Stimulated activated CD8-positive, alpha-beta memory T cell treated with anti-CD3 and anti-CD28 coated beads, Interleukin-4, amount 100 ng/mL, for 48 hours (primary cell): Measurements from ENCODE around the gene MAPRE2.

Experiments
- DNase-seq: peaks from one replicate; pipeline ENCODE4 v3.0.0-alpha.2; 2020

Gene MAPRE2

GRCh38 chr18:35040988-35041814 lies at the start of gene MAPRE2:
MAPRE2 (plus strand) TSS chr18:35041413; CDS start chr18:35041540, 127 bp downstream.
- peak; percentile 100 for DNase-seq

GRCh38 chr18:34991561-34991960 lies 49.7 kb upstream of the MAPRE2 start:
- no peak for DNase-seq

DNA sequence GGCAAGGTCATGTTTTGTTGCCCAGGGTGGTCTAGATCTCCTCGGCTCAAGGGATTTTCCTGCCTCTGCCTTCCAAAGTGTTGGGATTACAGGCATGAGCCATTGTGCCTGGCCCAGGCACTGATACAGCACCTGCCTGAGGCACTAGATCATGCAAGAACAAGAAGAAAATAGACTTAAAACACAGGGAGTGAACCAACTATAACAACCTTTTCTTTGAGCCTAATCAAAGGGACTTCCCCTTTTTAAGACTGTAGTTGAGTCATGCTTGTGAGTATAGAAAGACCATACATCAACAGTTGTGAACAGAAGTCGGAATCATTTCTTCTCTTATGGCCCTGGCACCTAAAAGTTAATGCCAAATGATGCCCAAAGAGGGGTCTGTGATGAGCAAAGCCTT lies 47.9 kb upstream of the MAPRE2 start:
- no peak for DNase-seq

GRCh38 chr18:34995746-34996145 lies 45.5 kb upstream of the MAPRE2 start:
- DNase-seq, result no peak

DNA sequence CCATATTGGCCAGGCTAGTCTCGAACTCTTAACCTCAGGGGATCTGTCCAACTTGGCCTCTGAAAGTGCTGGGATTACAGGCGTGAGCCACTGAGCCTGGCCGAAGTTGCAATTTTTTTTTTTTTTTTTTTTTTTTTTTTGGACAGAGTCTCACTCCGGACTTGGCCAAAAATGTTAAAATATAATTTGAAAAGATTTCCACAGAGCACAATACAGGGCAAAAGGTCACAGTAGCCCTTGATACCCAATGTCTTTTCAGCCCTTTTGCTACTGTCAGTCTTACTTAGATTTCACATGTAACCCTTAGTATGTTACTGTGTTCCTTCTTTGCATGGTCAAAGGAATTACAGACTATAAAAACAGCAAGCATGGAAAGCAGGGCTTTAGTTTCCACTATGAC lies 42.6 kb upstream of the MAPRE2 start:
- no peak for DNase-seq

GRCh38 chr18:34999756-35000289 lies 41.4 kb upstream of the MAPRE2 start:
- DNase-seq, result no peak

DNA sequence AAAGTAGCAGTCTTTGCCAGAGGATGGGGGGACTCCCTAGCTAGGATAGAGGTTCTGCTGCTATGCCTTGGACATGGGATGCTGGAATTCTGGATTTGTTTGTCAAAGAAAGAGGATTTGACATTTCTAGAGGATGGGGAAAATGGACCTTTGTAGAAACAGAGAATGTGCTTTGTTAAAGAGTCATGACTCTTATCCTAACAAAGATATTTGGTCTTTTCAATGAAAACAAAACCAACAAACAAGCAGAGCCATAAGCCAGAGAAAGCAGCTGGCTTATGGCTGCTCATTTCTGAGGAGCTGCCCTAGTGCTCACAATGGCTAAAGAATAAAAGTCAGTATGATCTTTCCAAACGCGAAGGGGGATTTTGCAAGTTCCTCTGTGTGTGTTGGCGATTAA lies 40.8 kb upstream of the MAPRE2 start:
- no peak for DNase-seq

DNA sequence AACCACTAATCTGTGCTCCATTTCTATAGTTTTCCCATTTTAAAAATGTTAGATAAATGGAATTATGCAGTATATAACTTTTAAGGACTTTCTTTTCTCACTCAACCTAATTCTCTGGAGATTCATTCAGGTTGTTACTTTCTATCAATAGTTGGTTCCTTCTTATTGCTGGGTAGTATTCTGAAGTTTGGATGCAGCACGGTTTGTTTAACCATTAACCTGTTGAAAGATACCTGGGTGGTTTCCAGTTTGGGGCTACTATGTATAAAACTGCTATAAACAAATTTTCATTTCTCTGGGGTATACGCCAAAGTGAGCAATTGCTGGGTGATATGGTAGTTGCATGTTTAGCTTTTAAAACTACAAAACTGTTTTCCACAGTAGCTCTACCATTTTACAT lies 39.1 kb upstream of the MAPRE2 start:
- DNase-seq, result no peak

- no peak for DNase-seq
These were observed 35.1 kb upstream of the MAPRE2 start for GRCh38 chr18:35005963-35006577.

- no peak for DNase-seq
These were observed 31.1 kb upstream of the MAPRE2 start for GRCh38 chr18:35010156-35010555.

DNA sequence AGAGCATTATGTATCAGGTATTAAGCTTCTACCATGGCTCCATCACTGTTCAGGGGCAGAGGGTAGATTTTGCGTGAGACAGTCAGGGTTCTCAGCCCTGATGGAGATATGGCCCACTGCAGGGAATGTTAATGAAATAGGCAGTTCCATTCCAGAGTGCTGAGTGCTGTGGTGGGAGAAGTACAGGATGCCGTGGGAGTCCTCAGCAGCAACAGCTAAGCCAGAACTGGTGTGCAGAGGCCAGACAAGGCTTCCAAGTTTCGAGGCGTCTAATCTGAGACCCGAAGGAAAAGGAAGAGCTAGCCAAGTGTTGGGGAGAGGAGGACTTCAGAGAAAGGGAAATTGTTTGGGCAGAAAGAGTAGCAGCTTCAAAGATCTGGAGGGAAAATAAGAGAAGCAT lies 30.2 kb upstream of the MAPRE2 start:
- DNase-seq, result no peak

GRCh38 chr18:35019933-35020332 lies 21.3 kb upstream of the MAPRE2 start:
- DNase-seq, result no peak

- no peak for DNase-seq
These were observed 18.7 kb upstream of the MAPRE2 start for GRCh38 chr18:35022426-35023001.

DNA sequence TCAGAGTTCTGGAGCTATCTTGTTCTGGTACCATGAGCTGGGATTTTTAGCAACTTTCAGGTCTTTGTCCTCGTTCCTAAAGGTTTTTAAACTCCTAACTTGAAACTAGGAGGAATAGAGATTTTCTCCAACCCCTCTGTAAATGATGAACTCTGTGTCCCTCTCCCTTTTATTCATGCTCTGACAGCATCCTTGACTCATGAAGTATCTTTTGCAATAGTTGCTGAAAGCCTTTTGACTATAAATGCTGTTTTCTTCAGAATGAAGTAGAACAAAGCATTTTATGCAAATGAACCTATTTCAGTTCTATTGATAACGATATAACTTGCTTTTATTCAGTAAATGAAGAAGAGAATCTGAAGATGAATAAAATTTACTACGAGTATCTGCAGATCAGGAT lies 17.0 kb upstream of the MAPRE2 start:
- DNase-seq, result no peak

- DNase-seq, result no peak
These were observed 16.2 kb upstream of the MAPRE2 start for GRCh38 chr18:35024965-35025364.

DNA sequence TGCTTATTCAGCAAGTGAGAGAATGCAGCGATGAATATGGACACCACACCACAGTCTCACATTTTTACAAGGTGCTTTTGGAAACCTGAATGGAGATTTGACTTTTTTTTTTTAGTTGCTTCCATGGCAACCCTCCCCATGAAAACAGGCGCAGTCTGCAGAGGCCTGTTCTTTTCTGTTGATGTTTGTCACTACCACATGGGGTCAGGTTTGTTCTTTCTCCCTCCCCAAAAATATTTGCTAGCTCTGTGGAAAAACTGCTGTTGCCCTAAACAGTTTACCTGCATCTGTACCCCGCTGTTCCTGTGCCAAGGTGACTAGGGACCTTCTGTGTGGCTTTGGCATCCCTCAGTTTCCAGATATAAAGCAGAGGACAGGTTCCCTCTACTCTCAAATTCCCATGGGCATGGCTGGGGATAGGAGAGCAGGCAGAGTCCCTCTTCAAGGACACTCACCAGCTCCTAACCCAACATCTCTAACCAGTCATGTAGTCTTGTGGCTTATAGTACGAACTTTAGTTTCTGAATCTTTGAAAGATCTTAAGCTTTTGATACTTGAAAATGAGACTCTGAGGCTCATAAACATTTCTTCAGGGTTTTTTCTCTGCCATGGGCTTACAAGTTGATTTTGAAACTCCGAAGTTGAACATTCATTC lies 14.7 kb upstream of the MAPRE2 start:
- DNase-seq, result no peak

GRCh38 chr18:35027206-35027605 lies 14.0 kb upstream of the MAPRE2 start:
- no peak for DNase-seq

DNA sequence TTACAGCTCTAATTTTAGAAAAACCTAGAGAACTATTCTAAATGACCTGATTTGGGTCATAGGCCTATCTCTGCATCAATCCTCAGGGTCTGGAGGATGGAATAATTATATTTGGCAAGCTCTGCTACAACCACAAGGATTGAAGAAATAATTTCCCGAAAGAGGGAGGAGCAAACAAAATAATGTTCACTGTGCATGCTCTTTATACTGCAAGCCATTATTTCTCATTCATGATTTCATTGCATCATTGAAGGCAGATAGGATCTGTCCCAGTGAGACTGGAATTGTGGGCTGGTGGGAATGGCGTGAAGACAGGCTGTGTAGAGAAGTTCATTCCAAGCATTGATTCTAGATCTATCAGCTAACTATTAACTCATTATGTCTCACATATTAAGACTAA lies 12.7 kb upstream of the MAPRE2 start:
- no peak for DNase-seq

GRCh38 chr18:35029103-35029502 lies 12.1 kb upstream of the MAPRE2 start:
- no peak for DNase-seq

DNA sequence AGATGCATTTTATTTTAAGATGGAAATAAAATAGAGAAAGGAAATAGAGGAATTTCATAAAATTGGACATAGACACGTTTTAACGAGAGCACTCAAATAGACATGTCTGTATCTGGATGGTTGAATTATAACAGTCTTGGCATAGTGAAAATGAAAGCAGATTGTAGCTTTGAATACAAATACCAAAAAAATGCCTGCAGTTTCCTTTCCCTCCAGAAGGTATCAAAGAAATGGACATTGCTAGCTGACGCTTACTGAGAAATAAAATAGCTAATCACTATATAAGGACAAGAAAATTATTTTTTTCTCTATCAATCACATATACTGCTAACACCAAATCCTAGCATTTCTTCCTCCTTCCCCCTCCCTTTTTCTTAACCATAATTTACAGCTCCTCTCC lies 11.4 kb upstream of the MAPRE2 start:
- no peak for DNase-seq

DNA sequence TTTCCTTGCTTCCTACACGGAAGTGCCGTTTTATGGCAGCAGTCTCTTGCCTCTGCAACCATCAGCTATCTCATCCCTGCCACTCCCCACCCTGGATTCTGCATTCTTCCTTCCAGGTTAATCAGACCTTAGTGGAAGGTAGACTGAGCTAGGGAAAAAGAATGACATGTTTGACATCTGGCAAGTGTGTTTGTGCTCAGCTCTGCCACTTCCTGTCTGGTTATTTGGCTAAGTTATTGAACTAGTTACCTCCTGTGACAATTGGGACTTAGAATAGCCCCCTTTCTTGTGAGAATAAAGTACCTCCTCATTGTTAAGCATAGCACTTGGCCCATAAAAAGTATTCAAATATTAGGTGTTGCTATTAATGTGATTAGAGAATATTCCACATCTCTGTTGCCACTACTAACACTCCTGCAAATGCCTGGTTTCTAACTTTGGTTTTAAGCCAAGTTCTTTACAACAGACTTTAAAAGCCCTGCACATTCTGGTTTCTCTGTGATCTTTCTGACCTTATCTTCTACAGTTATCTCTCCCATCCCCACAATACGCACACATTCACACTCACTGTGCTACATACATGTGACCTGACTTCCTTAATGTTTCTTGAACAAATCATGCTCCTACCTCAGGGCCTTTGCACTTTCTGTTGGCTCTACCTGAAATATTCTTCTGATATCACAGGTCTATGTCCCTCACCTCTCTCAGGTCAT lies 10.8 kb upstream of the MAPRE2 start:
- no peak for DNase-seq

DNA sequence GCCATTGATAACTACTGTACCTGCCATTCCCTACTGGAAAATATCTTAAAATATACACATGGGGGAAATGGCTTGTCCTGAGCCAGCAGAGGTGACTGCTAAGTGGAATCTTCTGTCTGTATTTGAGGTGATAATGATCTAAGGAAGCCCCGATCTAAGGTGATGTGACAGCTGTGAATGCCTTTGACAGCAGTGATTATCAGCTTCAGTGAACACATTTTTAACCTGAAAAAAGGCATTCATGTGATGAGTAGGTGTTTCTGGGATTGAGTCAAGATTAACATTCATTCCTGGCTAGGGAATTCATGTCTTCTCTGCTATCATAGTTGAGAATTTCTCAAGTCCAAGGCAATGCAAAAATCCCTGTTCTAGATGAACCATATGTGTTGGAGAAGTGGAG lies 9.1 kb upstream of the MAPRE2 start:
- DNase-seq, result no peak

- no peak for DNase-seq
These were observed 3.2 kb upstream of the MAPRE2 start for GRCh38 chr18:35038029-35038428.
